Parathyroid adenoma (tissue), 2 donors: Measurements from ENCODE around the gene KMT5B.

Source experiments
- H2AFZ ChIP-seq: fragments of 300-600 bp; sonication (generic); one replicate; pipeline ENCODE4 v1.7.0; 2017; ENCODE audit warnings: antibody characterized with exemption, mild to moderate bottlenecking
- H3K27ac ChIP-seq: fragments of 300-600 bp; sonication (generic); one replicate; pipeline ENCODE4 v1.7.0; 2017
- H3K27me3 ChIP-seq: fragments of 300-600 bp; sonication (generic); one replicate; pipeline ENCODE4 v1.7.0; 2017; ENCODE audit warnings: low read length; ENCODE audit not compliant: control insufficient read depth, insufficient read depth
- H3K36me3 ChIP-seq: fragments of 300-600 bp; sonication (generic); one replicate; pipeline ENCODE4 v1.7.0; 2017; ENCODE audit warnings: low read length; ENCODE audit not compliant: control insufficient read depth, insufficient read depth
- H3K4me1 ChIP-seq: fragments of 300-600 bp; sonication (generic); one replicate; pipeline ENCODE4 v1.7.0; 2017; ENCODE audit warnings: control low read depth
- H3K4me2 ChIP-seq: fragments of 300-600 bp; sonication (generic); one replicate; pipeline ENCODE4 v1.7.0; 2017; ENCODE audit warnings: low read length
- H3K4me3 ChIP-seq: fragments of 300-600 bp; sonication (generic); one replicate; pipeline ENCODE4 v1.7.0; 2017; ENCODE audit warnings: low read depth, low read length
- H3K79me2 ChIP-seq: fragments of 300-600 bp; sonication (generic); one replicate; pipeline ENCODE4 v1.7.0; 2017; ENCODE audit warnings: control low read depth
- H3K9ac ChIP-seq: fragments of 300-600 bp; sonication (generic); one replicate; pipeline ENCODE4 v1.7.0; 2017; ENCODE audit warnings: mild to moderate bottlenecking
- H3K9me3 ChIP-seq: fragments of 300-600 bp; sonication (generic); one replicate; pipeline ENCODE4 v1.7.0; 2017; ENCODE audit warnings: low read length; ENCODE audit not compliant: control insufficient read depth
- CTCF ChIP-seq: fragments of 300-600 bp; sonication (generic); IDR thresholded peaks from one replicate; pipeline ENCODE4 v1.7.0; 2017; ENCODE audit warnings: antibody characterized with exemption, mild to moderate bottlenecking
- donor health status: primary hyperparathyroidism.

KMT5B gene

GRCh38 chr11:68130121-68130520 lies 83.0 kb downstream of the KMT5B start:
- H3K4me1 ChIP-seq, result no peaks in the 10 kb centered on the region
- no peak for TF ChIP-seq CTCF
- no peaks in the 10 kb centered on the region for H3K79me2 ChIP-seq
- no peaks in the 10 kb centered on the region for H3K27me3 ChIP-seq
- no peak overlapping the region for H3K27ac ChIP-seq
- H3K4me3 ChIP-seq, result no peak overlapping the region
- no peaks in the 10 kb centered on the region for H3K36me3 ChIP-seq
- H3K4me2 ChIP-seq, result no peak overlapping the region
- no peaks in the 10 kb centered on the region for H3K9me3 ChIP-seq
- H2AFZ ChIP-seq, result no peak overlapping the region
- H3K9ac ChIP-seq, result no peak overlapping the region

GRCh38 chr11:68128682-68129327 lies 84.3 kb downstream of the KMT5B start:
- Histone ChIP-seq H3K4me3 (no peak overlapping the region), H3K36me3 (no peaks in the 10 kb centered on the region), H3K4me2 (peak overlapping the region; percentile 17), H3K9me3 (no peaks in the 10 kb centered on the region), H3K27me3 (no peaks in the 10 kb centered on the region), H3K79me2 (no peaks in the 10 kb centered on the region), H3K4me1 (no peaks in the 10 kb centered on the region), H3K9ac (no peak overlapping the region), H3K27ac (no peak overlapping the region), H2AFZ (peak overlapping the region; percentile 82)
- no peak for TF ChIP-seq CTCF

- Histone ChIP-seq H3K79me2 (no peaks in the 10 kb centered on the region), H3K9me3 (no peaks in the 10 kb centered on the region), H3K4me2 (peak overlapping the region; percentile 17), H3K4me3 (no peak overlapping the region), H2AFZ (peak overlapping the region; percentile 82), H3K27me3 (no peaks in the 10 kb centered on the region), H3K9ac (no peak overlapping the region), H3K27ac (peak overlapping the region; percentile 29), H3K4me1 (no peaks in the 10 kb centered on the region), H3K36me3 (no peaks in the 10 kb centered on the region)
- no peak for TF ChIP-seq CTCF
These were observed 85.1 kb downstream of the KMT5B start for GRCh38 chr11:68127714-68128681.

GRCh38 chr11:68125164-68125563 lies 87.9 kb downstream of the KMT5B start:
- Histone ChIP-seq H3K9ac (no peak overlapping the region), H3K9me3 (no peaks in the 10 kb centered on the region), H3K27ac (no peak overlapping the region), H3K4me2 (no peak overlapping the region), H2AFZ (no peak overlapping the region), H3K27me3 (no peaks in the 10 kb centered on the region), H3K4me1 (peaks cover 2% of the 10 kb centered on the region), H3K79me2 (no peaks in the 10 kb centered on the region), H3K4me3 (no peak overlapping the region), H3K36me3 (no peaks in the 10 kb centered on the region)
- no peak for TF ChIP-seq CTCF
